Hepatic stellate cell (primary cell): Measurements from ENCODE around the gene BLTP2.
"Not testable (repeated sequence)": the region's sequence is repeated elsewhere in the genome, so short reads cannot be mapped to it uniquely, and the experiment has no call there.

Experiments used
- DNase-seq: peaks from one replicate; pipeline ENCODE4 v3.0.0; 2011; ENCODE audit warnings: low spot score

The BLTP2 gene

GRCh38 chr17:28646039-28646754, 1.2 kb upstream of the BLTP2 start:
- no peak for DNase-seq

- no peak for DNase-seq
Measured at GRCh38 chr17:28645576-28645939, 600 bp upstream of the BLTP2 start.

GRCh38 chr17:28643983-28644786, 773 bp downstream of the BLTP2 start:
- DNase-seq: peak; percentile 74

- DNase-seq: no peak
Measured at GRCh38 chr17:28641579-28641978, 3.4 kb downstream of the BLTP2 start.

GRCh38 chr17:28635506-28635905, 9.5 kb downstream of the BLTP2 start:
- DNase-seq: no peak

- no peak for DNase-seq
Measured at GRCh38 chr17:28634206-28634865, 10.6 kb downstream of the BLTP2 start.

GRCh38 chr17:28626818-28627217, 18.1 kb downstream of the BLTP2 start:
- no peak for DNase-seq

- no peak for DNase-seq
Measured at GRCh38 chr17:28624148-28624547, 20.8 kb downstream of the BLTP2 start.

- DNase-seq: no peak
Measured at GRCh38 chr17:28623696-28624095, 21.3 kb downstream of the BLTP2 start.

GRCh38 chr17:28622186-28622585, 22.8 kb downstream of the BLTP2 start:
- no peak for DNase-seq

GRCh38 chr17:28620010-28620409, 24.9 kb downstream of the BLTP2 start:
- DNase-seq: no peak

GRCh38 chr17:28618464-28618863, 26.5 kb downstream of the BLTP2 start:
- no peak for DNase-seq

GRCh38 chr17:28616281-28616680, 28.7 kb downstream of the BLTP2 start:
- DNase-seq: no peak

- DNase-seq: no peak
Measured at GRCh38 chr17:28615260-28615940, 29.6 kb downstream of the BLTP2 start.

GRCh38 chr17:28613931-28614381, 31.0 kb downstream of the BLTP2 start, which contains the start of gene RSKR:
TSS of gene RSKR (minus strand) at chr17:28614185. CDS start at chr17:28614161, 24 bp downstream.
- no peak for DNase-seq

- DNase-seq: peak; percentile 44
Measured at GRCh38 chr17:28612936-28613872, 31.8 kb downstream of the BLTP2 start.

GRCh38 chr17:28612531-28612930, 32.4 kb downstream of the BLTP2 start:
- no peak for DNase-seq

GRCh38 chr17:28610376-28610775, 34.6 kb downstream of the BLTP2 start:
- no peak for DNase-seq

GRCh38 chr17:28604031-28604430, 40.9 kb downstream of the BLTP2 start:
- not testable (repeated sequence) for DNase-seq

GRCh38 chr17:28599311-28600184, 45.4 kb downstream of the BLTP2 start:
- DNase-seq: peak; percentile 82
